ENCODE data around the gene FAM83B.

The FAM83B gene

GRCh38 chr6:54987633-54988290, 141.2 kb downstream of the FAM83B start:
- DNase-seq: no peak

GRCh38 chr6:54988576-54988975, 142.0 kb downstream of the FAM83B start:
- no peak for DNase-seq

DNA sequence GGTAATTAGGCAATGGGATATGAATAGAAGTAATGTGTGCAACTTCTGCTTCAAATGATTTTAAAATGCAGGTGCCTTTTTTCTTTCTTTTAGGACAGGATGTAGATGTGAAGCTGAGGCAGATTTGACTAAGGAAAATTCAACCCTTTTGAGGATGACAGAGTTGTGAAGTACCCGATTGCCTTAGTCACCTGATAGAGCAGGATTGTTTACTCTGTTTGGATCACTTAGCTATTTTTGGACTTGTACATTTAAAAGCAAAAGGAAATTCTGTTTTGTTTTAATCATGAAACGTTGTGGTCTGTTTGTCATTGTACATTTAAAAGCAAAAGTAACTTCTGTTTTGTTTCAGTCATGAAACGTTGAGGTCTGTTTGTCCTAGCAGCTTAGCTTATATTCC, 143.4 kb downstream of the FAM83B start:
- no peak for DNase-seq
